ENCODE measurements around the gene SORCS2.

SORCS2 gene

GRCh38 chr4:7503559-7504249, 311.4 kb downstream of the SORCS2 start:
- Histone ChIP-seq H2AFZ (ENCODE audit: low read depth, low read length) (no peak overlapping the region), H3K4me3 (ENCODE audit: low read depth in 1 of 2, low read length in 2 of 2) (no peak overlapping the region), H3K27ac (ENCODE audit: low read length) (no peak overlapping the region), H4K20me1 (ENCODE audit: insufficient read depth, low read length) (no peaks in the 10 kb centered on the region), H3K9ac (ENCODE audit: low read depth, low read length) (no peak overlapping the region), H3K27me3 (ENCODE audit: insufficient read depth, low read length, poor library complexity) (peaks cover 3% of the 10 kb centered on the region), H3K9me3 (ENCODE audit: insufficient read depth, low read length, severe bottlenecking) (no peaks in the 10 kb centered on the region), H3K36me3 (ENCODE audit: insufficient read depth, low read length) (no peaks in the 10 kb centered on the region), H3K79me2 (ENCODE audit: insufficient read depth, low read length) (no peaks in the 10 kb centered on the region), H3K4me1 (ENCODE audit: insufficient read depth, low read length) (no peaks in the 10 kb centered on the region), H3K4me2 (ENCODE audit: insufficient read depth, low read length) (no peak overlapping the region)
- TF ChIP-seq CTCF (IDR thresholded peaks at IDR 0.05; ENCODE audit: borderline replicate concordance, extremely low read depth, low read length, poor library complexity, severe bottlenecking) (no peak), EZH2 (IDR thresholded peaks at IDR 0.05; ENCODE audit: borderline replicate concordance, low read depth, low read length, severe bottlenecking) (no peak)
- ATAC-seq (ENCODE audit: insufficient read depth, low read depth) = no peak
- no peak for DNase-seq

GRCh38 chr4:7505116-7505900, 313.0 kb downstream of the SORCS2 start:
- H3K4me1 ChIP-seq (ENCODE audit: insufficient read depth, low read length) = no peaks in the 10 kb centered on the region
- H3K9ac ChIP-seq (ENCODE audit: low read depth, low read length) = no peak overlapping the region
- H3K9me3 ChIP-seq (ENCODE audit: insufficient read depth, low read length, severe bottlenecking) = no peaks in the 10 kb centered on the region
- H3K27ac ChIP-seq (ENCODE audit: low read length) = no peak overlapping the region
- no peaks in the 10 kb centered on the region for H3K79me2 ChIP-seq (ENCODE audit: insufficient read depth, low read length)
- H3K36me3 ChIP-seq (ENCODE audit: insufficient read depth, low read length) = no peaks in the 10 kb centered on the region
- no peak overlapping the region for H3K4me3 ChIP-seq (ENCODE audit: low read depth in 1 of 2, low read length in 2 of 2)
- no peaks in the 10 kb centered on the region for H4K20me1 ChIP-seq (ENCODE audit: insufficient read depth, low read length)
- DNase-seq (no peak), ATAC-seq (ENCODE audit: insufficient read depth, low read depth) (no peak)
- H2AFZ ChIP-seq (ENCODE audit: low read depth, low read length) = no peak overlapping the region
- TF ChIP-seq EZH2 (IDR thresholded peaks at IDR 0.05; ENCODE audit: borderline replicate concordance, low read depth, low read length, severe bottlenecking) (no peak), CTCF (IDR thresholded peaks at IDR 0.05; ENCODE audit: borderline replicate concordance, extremely low read depth, low read length, poor library complexity, severe bottlenecking) (no peak)
- no peak overlapping the region for H3K4me2 ChIP-seq (ENCODE audit: insufficient read depth, low read length)
- peaks cover 3% of the 10 kb centered on the region for H3K27me3 ChIP-seq (ENCODE audit: insufficient read depth, low read length, poor library complexity)

GRCh38 chr4:7506119-7506518, 313.8 kb downstream of the SORCS2 start:
- H3K79me2 ChIP-seq (ENCODE audit: insufficient read depth, low read length) = no peaks in the 10 kb centered on the region
- no peak overlapping the region for H3K4me3 ChIP-seq (ENCODE audit: low read depth in 1 of 2, low read length in 2 of 2)
- no peaks in the 10 kb centered on the region for H3K36me3 ChIP-seq (ENCODE audit: insufficient read depth, low read length)
- no peak overlapping the region for H3K27ac ChIP-seq (ENCODE audit: low read length)
- H3K9me3 ChIP-seq (ENCODE audit: insufficient read depth, low read length, severe bottlenecking) = no peaks in the 10 kb centered on the region
- no peaks in the 10 kb centered on the region for H3K4me1 ChIP-seq (ENCODE audit: insufficient read depth, low read length)
- H3K27me3 ChIP-seq (ENCODE audit: insufficient read depth, low read length, poor library complexity) = peaks cover 3% of the 10 kb centered on the region
- no peak overlapping the region for H3K4me2 ChIP-seq (ENCODE audit: insufficient read depth, low read length)
- no peak overlapping the region for H2AFZ ChIP-seq (ENCODE audit: low read depth, low read length)
- H4K20me1 ChIP-seq (ENCODE audit: insufficient read depth, low read length) = no peaks in the 10 kb centered on the region
- ATAC-seq (ENCODE audit: insufficient read depth, low read depth) (no peak), DNase-seq (no peak)
- TF ChIP-seq EZH2 (IDR thresholded peaks at IDR 0.05; ENCODE audit: borderline replicate concordance, low read depth, low read length, severe bottlenecking) = no peak
- TF ChIP-seq CTCF (IDR thresholded peaks at IDR 0.05; ENCODE audit: borderline replicate concordance, extremely low read depth, low read length, poor library complexity, severe bottlenecking) = no peak
- H3K9ac ChIP-seq (ENCODE audit: low read depth, low read length) = no peak overlapping the region
